ENCODE measurements around the gene NPAT. TPM values are rescaled to one million over a fixed set of nuclear protein-coding genes. Genes with fewer than 3 reads are reported as not detected.

NPAT gene
- total RNA-seq, 1 donor from 2014 or later, result 39.2 TPM

DNA sequence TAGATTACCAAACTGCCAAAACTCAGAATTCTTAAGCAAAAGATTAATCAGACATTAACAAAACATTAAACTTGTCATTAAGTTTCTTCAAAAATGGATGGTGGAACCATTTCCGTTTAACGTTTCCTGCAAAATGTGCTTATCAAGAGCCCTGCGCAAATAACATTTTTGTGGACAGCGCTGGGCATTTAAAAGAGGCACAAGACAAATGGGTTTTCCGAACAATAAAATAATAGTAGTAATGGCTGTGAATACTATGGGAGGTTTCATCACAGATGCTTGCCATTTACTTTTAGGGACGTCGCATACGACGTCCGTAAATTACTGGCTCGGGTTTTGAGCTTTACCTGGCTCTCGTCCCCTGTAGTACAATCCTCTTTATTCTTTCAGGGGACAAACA, 1.1 kb downstream of the NPAT start:
- Mint-ChIP-seq H3K4me1 (peaks cover 35% of the 10 kb centered on the region), H3K9me3 (no peaks in the 10 kb centered on the region), H3K27me3 (ENCODE audit: insufficient read depth, low read depth) (peaks cover 2% of the 10 kb centered on the region), H3K4me3 (no peak overlapping the region), H3K36me3 (no peaks in the 10 kb centered on the region), H3K27ac (peak overlapping the region; percentile 98)
- Histone ChIP-seq H3K4me3 (peak overlapping the region; percentile 86), H3K79me2 (ENCODE audit: low read depth) (peaks cover 90% of the 10 kb centered on the region), H3K4me2 (peak overlapping the region; percentile 98), H3K4me1 (peaks cover 40% of the 10 kb centered on the region), H3F3A (ENCODE audit: low read depth) (peaks cover 30% of the 10 kb centered on the region), H4K20me1 (ENCODE audit: low read depth) (peaks cover 70% of the 10 kb centered on the region), H3K9me3 (ENCODE audit: low read depth) (no peaks in the 10 kb centered on the region), H3K27ac (no peak overlapping the region), H3K27me3 (no peaks in the 10 kb centered on the region), H3K9ac (peak overlapping the region; percentile 91), H3K36me3 (no peaks in the 10 kb centered on the region), H2AFZ (replicated peaks) (no peak overlapping the region)
- peak; percentile 37 for DNase-seq (ENCODE audit: low spot score)
- TF ChIP-seq EZH2phosphoT487 (IDR thresholded peaks at IDR 0.05) (no peak), EZH2 (IDR thresholded peaks at IDR 0.05) (no peak)
- TF ChIP-seq, protein P1, sequence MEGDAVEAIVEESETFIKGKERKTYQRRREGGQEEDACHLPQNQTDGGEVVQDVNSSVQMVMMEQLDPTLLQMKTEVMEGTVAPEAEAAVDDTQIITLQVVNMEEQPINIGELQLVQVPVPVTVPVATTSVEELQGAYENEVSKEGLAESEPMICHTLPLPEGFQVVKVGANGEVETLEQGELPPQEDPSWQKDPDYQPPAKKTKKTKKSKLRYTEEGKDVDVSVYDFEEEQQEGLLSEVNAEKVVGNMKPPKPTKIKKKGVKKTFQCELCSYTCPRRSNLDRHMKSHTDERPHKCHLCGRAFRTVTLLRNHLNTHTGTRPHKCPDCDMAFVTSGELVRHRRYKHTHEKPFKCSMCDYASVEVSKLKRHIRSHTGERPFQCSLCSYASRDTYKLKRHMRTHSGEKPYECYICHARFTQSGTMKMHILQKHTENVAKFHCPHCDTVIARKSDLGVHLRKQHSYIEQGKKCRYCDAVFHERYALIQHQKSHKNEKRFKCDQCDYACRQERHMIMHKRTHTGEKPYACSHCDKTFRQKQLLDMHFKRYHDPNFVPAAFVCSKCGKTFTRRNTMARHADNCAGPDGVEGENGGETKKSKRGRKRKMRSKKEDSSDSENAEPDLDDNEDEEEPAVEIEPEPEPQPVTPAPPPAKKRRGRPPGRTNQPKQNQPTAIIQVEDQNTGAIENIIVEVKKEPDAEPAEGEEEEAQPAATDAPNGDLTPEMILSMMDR (IDR thresholded peaks at IDR 0.05), result no peak

DNA sequence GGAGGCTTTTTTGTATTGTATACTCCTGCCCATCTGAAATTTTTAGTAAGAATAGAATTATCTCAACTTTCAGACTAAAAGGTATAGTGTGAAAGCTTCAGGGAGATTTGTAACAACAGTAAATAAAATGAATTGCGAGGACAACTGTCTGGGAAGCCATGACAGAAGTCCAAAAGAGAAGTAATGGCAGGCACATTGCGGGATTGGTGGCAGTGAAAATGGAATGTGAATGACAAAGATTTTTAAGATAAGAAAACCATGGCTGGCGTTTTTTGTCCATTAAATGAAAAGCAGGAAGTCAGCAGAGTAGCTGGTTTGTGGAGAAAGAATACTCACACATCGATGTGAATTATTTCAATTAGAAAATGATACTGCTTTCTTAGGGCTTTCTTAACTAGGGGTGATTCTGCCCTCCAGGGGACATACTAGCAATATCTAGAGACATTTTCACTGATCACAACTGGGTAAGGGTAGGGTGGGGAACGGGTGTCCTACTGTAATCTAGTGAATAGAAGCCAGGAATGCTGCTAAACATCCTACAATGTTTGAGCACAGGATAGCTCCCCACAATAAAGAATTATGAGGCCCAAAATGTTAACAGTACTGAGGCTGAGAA, 1.6 kb downstream of the NPAT start:
- Mint-ChIP-seq H3K27ac (peak overlapping the region; percentile 61), H3K36me3 (no peaks in the 10 kb centered on the region), H3K27me3 (ENCODE audit: insufficient read depth, low read depth) (peaks cover 2% of the 10 kb centered on the region), H3K9me3 (no peaks in the 10 kb centered on the region), H3K4me1 (peaks cover 35% of the 10 kb centered on the region), H3K4me3 (no peak overlapping the region)
- Histone ChIP-seq H3K4me3 (peak overlapping the region; percentile 86), H3K27me3 (no peaks in the 10 kb centered on the region), H3K9me3 (ENCODE audit: low read depth) (no peaks in the 10 kb centered on the region), H3K4me1 (peaks cover 40% of the 10 kb centered on the region), H3K27ac (no peak overlapping the region), H3K9ac (peak overlapping the region; percentile 91), H4K20me1 (ENCODE audit: low read depth) (peaks cover 72% of the 10 kb centered on the region), H2AFZ (replicated peaks) (no peak overlapping the region), H3K79me2 (ENCODE audit: low read depth) (peaks cover 90% of the 10 kb centered on the region), H3K4me2 (peak overlapping the region; percentile 98), H3F3A (ENCODE audit: low read depth) (peaks cover 30% of the 10 kb centered on the region), H3K36me3 (no peaks in the 10 kb centered on the region)
- no peak for DNase-seq (ENCODE audit: low spot score)
- TF ChIP-seq EZH2 (IDR thresholded peaks at IDR 0.05) (no peak), EZH2phosphoT487 (IDR thresholded peaks at IDR 0.05) (no peak)
- TF ChIP-seq, protein P1 (IDR thresholded peaks at IDR 0.05), result no peak

DNA sequence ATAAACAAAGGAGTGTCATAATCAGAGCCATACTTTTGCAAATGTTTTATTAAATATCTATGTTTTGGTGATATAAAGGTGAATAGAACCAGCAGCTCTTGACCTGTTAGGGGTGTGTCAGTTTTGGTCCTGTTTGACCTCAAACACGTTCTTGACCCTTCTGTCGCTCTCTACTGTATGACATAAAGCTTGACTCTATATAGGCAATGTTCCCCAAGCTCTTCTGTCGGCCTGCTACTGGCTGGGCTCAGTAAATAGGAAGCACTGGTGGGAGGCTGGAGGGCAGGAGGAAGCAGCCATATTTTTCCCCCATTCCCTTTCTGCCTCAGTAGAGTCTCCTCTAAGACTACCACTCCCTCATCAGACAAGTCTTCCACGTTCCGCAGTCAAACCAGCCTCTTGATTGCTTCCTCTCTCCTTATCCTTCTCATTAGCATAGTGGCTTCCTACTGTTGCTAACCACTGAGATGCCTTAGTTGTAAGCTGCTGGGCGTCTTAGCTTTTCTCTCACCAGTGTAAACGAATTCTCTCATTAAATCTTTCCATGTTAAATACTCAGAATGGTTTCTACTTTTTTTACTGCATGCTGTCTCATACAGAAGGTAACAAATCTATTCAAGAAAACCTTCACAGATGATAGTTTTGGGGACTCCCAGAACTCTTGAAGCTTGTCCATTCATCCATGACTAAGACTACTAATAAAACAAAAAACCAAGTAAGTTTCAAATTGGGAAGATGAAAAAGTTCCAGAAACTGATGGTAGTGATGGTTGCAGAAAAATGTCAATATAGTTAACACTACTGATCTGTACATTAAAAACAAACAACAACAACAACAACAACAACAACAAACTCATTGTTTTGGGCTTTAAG, 3.3 kb downstream of the NPAT start:
- peaks cover 69% of the 10 kb centered on the region for H4K20me1 ChIP-seq (ENCODE audit: low read depth)
- no peak overlapping the region for H2AFZ ChIP-seq (replicated peaks)

More for the DNA sequence above, 3.3 kb downstream of the NPAT start:
- Histone ChIP-seq H3K27ac (no peak overlapping the region), H3K36me3 (no peaks in the 10 kb centered on the region), H3F3A (ENCODE audit: low read depth) (peaks cover 30% of the 10 kb centered on the region), H3K79me2 (ENCODE audit: low read depth) (peaks cover 90% of the 10 kb centered on the region), H3K9me3 (ENCODE audit: low read depth) (no peaks in the 10 kb centered on the region), H3K9ac (no peak overlapping the region), H3K4me2 (peak overlapping the region; percentile 98), H3K4me1 (peaks cover 30% of the 10 kb centered on the region), H3K4me3 (peak overlapping the region; percentile 86), H3K27me3 (no peaks in the 10 kb centered on the region)
- peaks cover 2% of the 10 kb centered on the region for H3K36me3 Mint-ChIP-seq
- no peak overlapping the region for H3K27ac Mint-ChIP-seq
- TF ChIP-seq EZH2 (IDR thresholded peaks at IDR 0.05) (no peak), EZH2phosphoT487 (IDR thresholded peaks at IDR 0.05) (no peak)
- TF ChIP-seq, protein P1 (IDR thresholded peaks at IDR 0.05), result no peak
- H3K27me3 Mint-ChIP-seq (ENCODE audit: insufficient read depth, low read depth), result peaks cover 2% of the 10 kb centered on the region
- peaks cover 24% of the 10 kb centered on the region for H3K4me1 Mint-ChIP-seq
- no peak overlapping the region for H3K4me3 Mint-ChIP-seq
- no peaks in the 10 kb centered on the region for H3K9me3 Mint-ChIP-seq
- DNase-seq (ENCODE audit: low spot score), result peak; percentile 60

Data from neural progenitor cell (in vitro differentiated cells).